NB4 (cell line): ENCODE measurements around the gene WFDC6.

Experiments
- DNase-seq: peaks from one replicate; pipeline ENCODE4 v3.0.0; 2010; ENCODE audit warnings: low read depth
- H3K4me3 ChIP-seq: one replicate; pipeline ENCODE4 v1.5.1; 2011; ENCODE audit warnings: mild to moderate bottlenecking, low read depth, low read length, moderate library complexity
- MAX ChIP-seq: IDR thresholded peaks from 2 replicates; pipeline ENCODE4 v1.6.1; 2011; ENCODE audit warnings: low read depth, low read length
- MYC ChIP-seq: IDR thresholded peaks from 2 replicates; pipeline ENCODE4 v1.6.1; 2011; ENCODE audit warnings: low read depth, low read length
- POLR2A ChIP-seq: IDR thresholded peaks from 2 replicates; pipeline ENCODE4 v1.6.1; 2011; ENCODE audit warnings: mild to moderate bottlenecking; ENCODE audit not compliant: insufficient read length; ENCODE audit errors: extremely low read depth
- TF ChIP-seq, protein P1 (sequence below): IDR thresholded peaks from one replicate; pipeline ENCODE4 v1.5.1; 2012; ENCODE audit warnings: low read depth, low read length

Gene WFDC6

GRCh38 chr20:45552456-45552855 lies 13.2 kb upstream of the WFDC6 start:
- TF ChIP-seq POLR2A (no peak), MYC (no peak), MAX (no peak)
- TF ChIP-seq, protein P1, sequence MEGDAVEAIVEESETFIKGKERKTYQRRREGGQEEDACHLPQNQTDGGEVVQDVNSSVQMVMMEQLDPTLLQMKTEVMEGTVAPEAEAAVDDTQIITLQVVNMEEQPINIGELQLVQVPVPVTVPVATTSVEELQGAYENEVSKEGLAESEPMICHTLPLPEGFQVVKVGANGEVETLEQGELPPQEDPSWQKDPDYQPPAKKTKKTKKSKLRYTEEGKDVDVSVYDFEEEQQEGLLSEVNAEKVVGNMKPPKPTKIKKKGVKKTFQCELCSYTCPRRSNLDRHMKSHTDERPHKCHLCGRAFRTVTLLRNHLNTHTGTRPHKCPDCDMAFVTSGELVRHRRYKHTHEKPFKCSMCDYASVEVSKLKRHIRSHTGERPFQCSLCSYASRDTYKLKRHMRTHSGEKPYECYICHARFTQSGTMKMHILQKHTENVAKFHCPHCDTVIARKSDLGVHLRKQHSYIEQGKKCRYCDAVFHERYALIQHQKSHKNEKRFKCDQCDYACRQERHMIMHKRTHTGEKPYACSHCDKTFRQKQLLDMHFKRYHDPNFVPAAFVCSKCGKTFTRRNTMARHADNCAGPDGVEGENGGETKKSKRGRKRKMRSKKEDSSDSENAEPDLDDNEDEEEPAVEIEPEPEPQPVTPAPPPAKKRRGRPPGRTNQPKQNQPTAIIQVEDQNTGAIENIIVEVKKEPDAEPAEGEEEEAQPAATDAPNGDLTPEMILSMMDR, result no peak
- no peak for DNase-seq

GRCh38 chr20:45550765-45551164 lies 11.5 kb upstream of the WFDC6 start:
- no peak overlapping the region for H3K4me3 ChIP-seq
- no peak for DNase-seq
- TF ChIP-seq MYC, result no peak
- TF ChIP-seq, protein P1, result no peak
- TF ChIP-seq MAX, result no peak
- no peak for TF ChIP-seq POLR2A

More at GRCh38 chr20:45552456-45552855, 13.2 kb upstream of the WFDC6 start:
- H3K4me3 ChIP-seq, result no peak overlapping the region

- TF ChIP-seq, protein P1, result no peak
- TF ChIP-seq POLR2A, result no peak
- no peak for TF ChIP-seq MAX
- no peak for TF ChIP-seq MYC
- DNase-seq, result no peak
Measured at GRCh38 chr20:45548410-45548809, 9.1 kb upstream of the WFDC6 start.

GRCh38 chr20:45547206-45547770 lies 8.0 kb upstream of the WFDC6 start, which contains the start of gene EPPIN:
TSS of gene EPPIN (minus strand) at chr20:45547401. CDS start at chr20:45547357, 44 bp downstream.
- DNase-seq, result no peak
- no peak within 1 kb of the TSS for H3K4me3 ChIP-seq
- TF ChIP-seq POLR2A (no peak), MAX (no peak), MYC (no peak)
- TF ChIP-seq, protein P1, result no peak

More at GRCh38 chr20:45548410-45548809, 9.1 kb upstream of the WFDC6 start:
- no peak overlapping the region for H3K4me3 ChIP-seq

DNA sequence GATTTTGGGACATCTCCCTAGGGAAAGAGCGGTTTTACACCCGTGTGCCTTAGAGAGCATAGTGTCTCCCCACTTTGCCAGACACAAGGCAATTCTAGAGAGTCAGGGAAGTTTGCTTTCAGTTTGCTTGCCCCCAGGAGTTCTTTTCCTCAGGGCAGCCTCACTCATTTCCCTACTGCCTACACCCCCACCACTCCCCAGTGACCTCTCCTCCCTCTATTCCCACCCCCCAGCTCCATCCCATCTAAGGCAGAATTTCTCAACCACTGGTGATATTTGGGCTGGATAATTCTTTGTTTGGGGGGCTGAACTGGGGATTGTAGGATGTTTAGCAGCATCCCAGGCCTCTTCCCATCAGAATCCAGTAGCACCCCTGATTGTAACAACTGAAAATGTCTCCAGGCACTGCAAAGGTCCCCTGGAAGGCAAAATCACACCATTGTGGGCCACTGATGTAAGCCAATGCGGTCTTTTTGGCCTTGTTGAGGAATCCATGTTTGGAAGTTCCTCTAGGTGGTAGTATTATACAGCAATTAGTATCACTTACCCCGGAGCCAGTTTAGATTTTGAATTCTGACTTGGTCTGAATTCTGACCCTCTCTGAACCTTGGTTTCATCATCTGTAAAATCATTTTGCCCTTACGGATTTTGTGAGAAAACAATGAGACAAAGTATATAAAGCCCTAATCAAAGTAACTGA lies 6.6 kb upstream of the WFDC6 start:
- DNase-seq, result peak; percentile 48
- TF ChIP-seq POLR2A (no peak), MYC (no peak), MAX (no peak)
- TF ChIP-seq, protein P1, result no peak
- no peak overlapping the region for H3K4me3 ChIP-seq
